NCI-H2029 (cell line): ENCODE measurements around the gene CD6.
"Not testable (repeated sequence)": the region's sequence is repeated elsewhere in the genome, so short reads cannot be mapped to it uniquely, and the experiment has no call there.

ENCODE experiments used
- DNase-seq: peaks from one replicate; lab custom pipeline; 2025; lab: John Stamatoyannopoulos, UW

CD6 gene

GRCh38 chr11:61053191-61053590, 81.7 kb downstream of the CD6 start:
- DNase-seq: no peak

- no peak for DNase-seq
Observed at GRCh38 chr11:61054513-61054912, 83.0 kb downstream of the CD6 start.

GRCh38 chr11:61054927-61055562, 83.6 kb downstream of the CD6 start:
- DNase-seq: no peak

GRCh38 chr11:61055776-61056175, 84.3 kb downstream of the CD6 start:
- DNase-seq: no peak

GRCh38 chr11:61056571-61056970, 85.1 kb downstream of the CD6 start:
- DNase-seq: no peak

GRCh38 chr11:61056981-61057380, 85.5 kb downstream of the CD6 start:
- no peak for DNase-seq

GRCh38 chr11:61057615-61058014, 86.1 kb downstream of the CD6 start:
- no peak for DNase-seq

- DNase-seq: no peak
Observed at GRCh38 chr11:61058583-61059259, 87.2 kb downstream of the CD6 start.

GRCh38 chr11:61059260-61059752, 87.8 kb downstream of the CD6 start:
- DNase-seq: no peak

GRCh38 chr11:61061081-61061826, 89.8 kb downstream of the CD6 start:
- DNase-seq: no peak

- DNase-seq: no peak
Observed at GRCh38 chr11:61062181-61062930, 90.9 kb downstream of the CD6 start.

GRCh38 chr11:61065236-61065635, 93.8 kb downstream of the CD6 start:
- not testable (repeated sequence) for DNase-seq

- DNase-seq: no peak
Observed at GRCh38 chr11:61065955-61066638, 94.6 kb downstream of the CD6 start.

GRCh38 chr11:61066645-61067044, 95.2 kb downstream of the CD6 start:
- no peak for DNase-seq

- no peak for DNase-seq
Observed at GRCh38 chr11:61067782-61068446, 96.4 kb downstream of the CD6 start.

- DNase-seq: no peak
Observed at GRCh38 chr11:61068581-61068980, 97.1 kb downstream of the CD6 start.

- DNase-seq: no peak
Observed at GRCh38 chr11:61069427-61069826, 97.9 kb downstream of the CD6 start.
